Raji (cell line): Measurements from ENCODE around the gene KRTAP8-1.

Experiments
- POLR2A ChIP-seq: IDR thresholded peaks from 2 replicates; pipeline ENCODE4 v1.6.1; 2011; ENCODE audit warnings: low read depth, low read length, control low read depth; ENCODE audit not compliant: insufficient read depth

The KRTAP8-1 gene, protein sequence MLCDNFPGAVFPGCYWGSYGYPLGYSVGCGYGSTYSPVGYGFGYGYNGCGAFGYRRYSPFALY

DNA sequence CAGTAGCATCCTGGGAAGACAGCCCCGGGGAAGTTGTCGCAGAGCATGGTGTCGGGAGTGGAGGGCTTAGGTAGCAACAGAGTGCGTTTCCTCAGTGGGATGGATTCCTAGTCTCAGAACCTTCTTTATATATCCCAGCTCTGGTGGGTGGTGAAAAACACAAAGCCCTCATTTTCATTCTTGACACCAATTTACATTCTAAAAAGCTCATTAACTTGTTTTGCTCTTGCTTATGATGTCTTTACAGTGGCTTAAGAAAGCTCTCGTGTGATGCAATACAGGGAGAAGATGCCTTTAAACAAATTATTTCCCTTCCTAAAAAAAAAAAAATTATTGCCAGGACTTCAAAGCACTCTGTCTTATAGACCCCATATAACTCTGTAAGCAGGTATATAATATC is at the start of gene KRTAP8-1:
TSS of gene KRTAP8-1 (minus strand) at position 101 of the 400 bp plus-strand sequence. CDS start at position 47, 54 bp downstream.
- no peak for TF ChIP-seq POLR2A

DNA sequence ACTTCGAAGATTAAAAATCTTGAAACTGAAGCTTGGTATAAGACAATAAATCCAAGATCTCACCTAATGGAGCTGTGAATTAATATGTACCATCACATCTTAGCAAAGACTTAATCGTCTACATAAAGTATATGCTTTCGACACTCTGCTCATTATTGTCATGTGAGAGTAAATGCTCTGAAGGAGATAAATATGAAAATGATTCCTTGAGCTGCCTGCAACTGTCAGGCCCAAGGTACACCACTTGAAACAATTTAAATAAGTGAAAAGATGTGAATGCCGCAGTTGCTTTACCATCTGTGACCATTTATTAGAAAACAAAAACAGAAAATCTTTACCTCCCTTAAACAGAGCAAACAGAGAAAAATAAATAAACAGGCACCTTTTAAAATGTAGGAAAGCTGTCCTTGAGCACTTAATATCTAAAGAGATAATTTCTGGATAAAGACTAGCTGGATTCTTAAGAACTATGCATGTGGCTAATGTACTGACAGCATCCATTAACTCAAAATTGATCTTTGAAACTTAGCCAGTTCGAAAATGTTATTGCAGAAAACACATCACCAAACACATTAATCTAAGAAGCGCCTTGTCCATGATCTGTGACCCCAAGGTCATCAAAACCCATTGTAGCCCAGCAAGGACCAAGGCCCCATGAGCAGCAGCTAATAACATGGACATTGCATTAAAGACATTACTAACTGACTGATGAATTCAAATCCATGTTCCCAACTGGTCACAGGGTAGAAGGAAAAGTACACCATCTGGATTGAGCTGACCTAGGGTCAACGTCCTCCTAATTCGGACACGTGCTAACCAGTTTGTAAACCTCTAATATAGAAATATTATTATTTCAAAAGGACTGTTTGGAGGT is 34.8 kb upstream of the KRTAP8-1 start:
- no peak for TF ChIP-seq POLR2A

DNA sequence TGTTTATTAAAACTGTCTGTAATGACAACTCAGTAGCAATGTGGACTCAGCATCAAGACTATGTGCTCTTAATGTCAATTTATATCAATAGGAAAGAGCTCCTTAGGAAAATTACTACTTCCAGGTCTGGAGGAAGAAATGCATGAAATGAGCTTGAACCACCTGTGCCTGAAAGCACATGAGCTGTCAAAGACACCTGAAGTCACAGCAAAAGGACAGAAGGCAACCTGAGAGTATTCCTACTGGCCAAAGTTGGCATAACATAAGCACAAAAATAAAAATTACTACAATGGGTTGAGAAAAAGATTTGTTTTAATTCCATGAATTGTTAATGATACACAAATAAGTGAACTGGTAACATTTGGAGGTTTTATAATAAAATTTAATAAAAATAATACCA is 29.9 kb upstream of the KRTAP8-1 start:
- TF ChIP-seq POLR2A = no peak

DNA sequence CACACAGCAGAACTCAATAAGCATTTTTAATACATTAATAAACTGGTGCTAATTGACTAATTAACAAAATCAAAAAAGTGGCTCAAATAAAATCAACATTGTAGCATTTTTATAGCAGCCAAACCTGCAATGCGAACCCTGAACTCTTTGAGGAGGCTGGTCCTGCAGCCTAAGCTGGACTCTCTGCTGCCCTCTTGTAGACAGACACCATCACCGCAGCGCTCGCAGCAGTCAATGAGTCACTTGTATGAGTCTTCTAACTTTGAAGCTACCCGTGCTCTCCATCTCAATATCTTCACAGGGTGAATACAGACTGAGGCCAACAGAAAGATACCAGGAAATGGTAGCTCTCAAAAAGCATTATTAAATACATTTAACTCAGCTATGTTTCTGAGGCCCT is 26.2 kb upstream of the KRTAP8-1 start:
- TF ChIP-seq POLR2A = no peak

DNA sequence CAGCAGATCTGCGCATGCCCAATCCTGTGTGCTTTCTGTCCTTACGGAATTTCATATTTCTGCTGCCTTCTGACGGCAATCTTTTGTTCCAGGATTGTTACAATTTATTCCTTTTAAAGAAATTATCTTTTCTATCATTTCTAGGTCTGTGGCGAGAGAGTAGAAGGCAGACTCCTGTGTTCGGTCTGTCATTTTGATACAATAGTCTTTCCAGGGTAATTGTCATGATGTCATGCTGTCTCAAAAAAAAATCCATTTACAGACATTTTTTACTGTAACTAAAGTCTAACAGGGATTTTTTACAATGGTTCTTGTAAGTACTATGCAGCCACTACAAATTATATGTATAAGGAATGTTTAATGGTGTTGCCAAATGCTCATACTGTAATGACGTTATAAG is 25.5 kb upstream of the KRTAP8-1 start:
- TF ChIP-seq POLR2A = no peak

DNA sequence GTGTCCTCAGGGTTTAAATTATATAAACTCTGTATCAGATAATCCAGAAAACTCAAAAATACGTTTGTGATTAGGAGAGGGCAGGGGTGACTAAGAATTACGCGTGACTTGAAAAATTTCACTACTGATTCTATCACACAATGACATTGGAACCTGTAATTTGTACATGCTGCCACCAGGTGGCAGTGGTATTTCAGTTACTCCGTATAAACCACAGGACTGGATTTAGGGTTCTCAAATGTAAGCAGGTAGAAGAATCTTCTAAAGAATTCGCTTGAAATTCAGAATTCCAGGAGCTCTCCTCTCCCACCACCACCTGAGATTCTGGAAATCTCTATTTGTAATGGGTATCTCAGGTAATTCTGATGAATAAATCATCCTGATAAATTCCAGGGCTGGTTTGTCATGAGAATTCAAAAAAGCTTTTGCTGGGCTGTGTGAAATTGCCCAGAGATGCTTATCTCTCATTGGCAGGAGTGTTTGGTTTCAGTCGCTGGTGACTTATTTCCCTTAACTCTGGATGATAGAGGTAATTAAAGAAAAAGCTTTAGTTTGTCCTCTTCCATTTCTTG is 18.2 kb upstream of the KRTAP8-1 start:
- no peak for TF ChIP-seq POLR2A

DNA sequence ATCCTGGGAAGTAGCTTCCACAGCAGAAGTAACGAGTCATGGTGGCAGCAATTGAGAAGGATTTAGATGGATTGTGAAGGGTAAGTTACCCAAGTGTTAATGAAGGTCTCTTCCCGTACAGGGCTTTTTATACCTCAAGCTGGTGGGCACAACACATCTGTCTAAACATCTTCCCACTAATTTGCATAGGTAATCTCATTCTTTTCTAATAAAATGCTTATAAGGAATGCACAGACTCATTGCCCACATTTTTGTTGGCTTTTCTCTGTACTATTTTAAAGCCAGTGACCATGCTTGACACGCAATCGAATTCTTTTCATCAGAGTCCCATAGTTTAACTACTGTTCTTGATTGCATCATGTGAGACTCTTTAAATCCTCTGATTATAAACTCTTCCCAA is 16.6 kb upstream of the KRTAP8-1 start, which contains the start of gene KRTAP7-1:
TSS of gene KRTAP7-1 (minus strand) at position 101 of the 400 bp plus-strand sequence. CDS start at position 40, 61 bp downstream.
- TF ChIP-seq POLR2A = no peak

DNA sequence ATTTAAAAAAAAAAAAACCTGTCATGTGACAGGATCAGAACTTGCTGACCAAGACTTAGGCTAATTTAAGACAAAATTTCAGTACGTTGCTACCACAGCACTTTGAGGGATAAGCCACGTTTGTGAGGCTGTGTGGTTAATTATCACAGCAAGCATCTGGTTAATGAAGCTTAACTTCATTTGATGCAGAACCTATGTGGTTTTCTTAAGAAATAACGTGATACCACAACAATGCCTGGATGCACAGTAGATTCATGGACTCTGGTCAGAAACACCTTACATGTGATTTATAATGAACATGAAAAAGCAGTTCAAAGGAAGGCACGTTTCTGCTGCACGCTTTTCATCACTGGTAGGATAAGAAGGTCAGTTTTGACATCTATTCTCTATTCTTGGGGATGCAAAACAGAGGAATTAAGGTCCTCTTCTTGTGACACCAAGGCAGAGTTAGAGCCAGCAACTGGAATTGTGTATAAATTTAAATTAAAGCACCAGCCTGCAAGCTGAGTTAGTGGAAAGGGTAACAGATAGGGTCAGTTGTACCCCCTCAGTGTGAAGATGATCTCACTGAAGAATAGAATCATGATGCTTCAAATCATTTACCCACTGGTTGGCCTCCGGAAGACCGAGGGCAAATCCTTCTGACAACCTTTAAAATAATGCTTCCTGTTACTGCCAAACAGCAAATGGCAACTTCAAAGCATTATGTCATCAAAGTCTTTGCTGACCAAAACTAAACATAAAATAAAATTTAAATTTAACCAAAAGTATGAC is 6.0 kb upstream of the KRTAP8-1 start:
- TF ChIP-seq POLR2A = no peak

DNA sequence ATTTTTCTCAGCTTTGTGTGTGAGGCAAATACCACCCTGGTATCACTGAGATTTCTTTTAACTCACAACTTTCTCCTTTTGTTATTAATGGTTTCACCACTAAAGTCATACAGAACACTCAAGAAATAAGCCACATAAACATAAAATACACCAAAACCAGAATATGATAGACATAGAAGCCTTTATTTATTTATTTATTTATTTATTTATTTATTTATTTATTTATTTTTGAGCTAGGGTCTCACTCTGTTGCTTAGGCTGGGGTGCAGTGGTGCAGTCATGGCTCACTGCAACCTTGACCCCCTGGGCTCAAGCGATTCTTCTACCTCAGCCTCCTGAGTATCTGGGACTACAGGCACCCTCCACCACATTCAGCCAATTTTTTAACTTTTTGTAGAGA is 12.5 kb downstream of the KRTAP8-1 start:
- no peak for TF ChIP-seq POLR2A

DNA sequence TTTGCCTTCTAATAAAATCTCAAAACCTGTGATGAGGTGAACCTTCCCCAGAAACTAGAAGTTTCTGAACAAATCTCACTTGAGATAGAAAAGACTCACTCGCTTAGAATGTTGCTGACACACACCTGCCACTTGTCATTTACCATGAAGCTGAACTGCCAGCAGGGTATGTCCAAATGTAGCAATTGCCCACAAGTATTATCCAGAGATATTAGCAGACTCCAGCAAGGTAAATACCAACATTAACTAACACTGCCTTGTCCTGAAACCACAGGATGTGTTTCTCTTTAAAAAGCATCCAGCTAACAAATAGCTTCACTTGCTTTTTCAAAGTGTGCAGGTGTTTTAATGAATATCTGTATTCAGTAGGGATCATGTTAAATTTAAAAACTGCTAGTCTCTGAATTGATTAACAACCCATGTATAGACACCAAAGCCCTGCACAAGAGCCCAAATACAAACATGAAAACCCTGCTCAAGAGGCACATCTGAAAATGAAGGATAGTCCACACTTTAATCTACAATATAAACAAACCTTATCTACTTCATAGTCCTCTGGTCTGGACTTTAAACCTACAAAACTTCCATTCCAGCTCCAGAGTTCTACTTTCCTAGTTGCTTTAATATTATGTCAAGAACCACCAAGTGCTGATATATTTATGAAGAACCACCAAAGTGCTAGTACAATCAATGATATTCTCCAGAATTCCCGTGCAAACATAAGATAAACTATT is 19.3 kb downstream of the KRTAP8-1 start:
- no peak for TF ChIP-seq POLR2A

DNA sequence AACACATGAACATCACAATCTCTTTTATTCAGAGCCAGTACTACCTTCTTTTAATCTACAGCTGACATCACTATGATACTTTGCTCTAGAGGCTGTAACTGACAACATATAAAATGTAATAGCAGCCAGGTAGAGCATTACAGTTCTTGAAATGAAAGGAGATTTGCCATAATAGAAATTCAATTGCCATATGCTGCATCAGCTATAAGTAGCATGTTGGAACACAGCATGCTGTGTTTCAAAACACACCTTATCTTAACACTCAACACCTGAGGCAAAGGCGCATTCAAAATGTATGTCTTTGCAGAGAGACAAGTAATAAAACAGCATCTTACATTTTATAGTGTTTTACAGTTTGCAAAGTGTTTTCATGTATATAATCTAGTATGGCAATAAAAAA is 33.8 kb downstream of the KRTAP8-1 start:
- no peak for TF ChIP-seq POLR2A

DNA sequence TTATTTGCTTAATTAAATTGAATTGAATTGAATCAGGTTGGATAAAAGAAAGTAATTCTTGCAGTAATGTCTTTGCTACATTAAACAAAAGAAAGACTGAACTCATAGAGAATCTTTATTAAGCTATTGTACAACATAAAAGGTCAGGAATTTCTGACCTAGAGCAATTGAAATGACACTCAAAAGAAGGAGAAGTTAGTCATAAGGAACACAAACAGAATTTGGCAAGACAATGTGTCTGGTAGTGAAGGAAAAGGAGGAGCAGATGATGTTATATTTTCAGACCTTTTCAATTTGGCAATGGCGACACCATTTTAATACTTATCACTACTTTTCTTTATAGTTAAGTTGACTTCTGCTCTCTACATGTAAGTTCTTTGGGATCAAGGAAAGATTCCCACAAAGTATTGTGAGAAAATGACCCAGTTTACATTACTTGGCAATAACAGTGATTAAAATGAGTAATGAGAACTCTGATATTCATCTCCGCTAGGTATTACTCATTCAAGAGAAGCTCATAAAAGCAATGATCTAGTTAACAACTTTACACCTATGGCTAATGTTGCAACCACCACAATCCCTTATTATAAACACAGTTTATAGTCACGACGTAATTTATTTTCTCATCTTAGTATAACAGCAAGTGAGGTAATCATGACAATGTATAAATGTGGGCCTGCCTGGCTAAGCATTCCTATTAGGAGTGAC is 43.2 kb downstream of the KRTAP8-1 start:
- no peak for TF ChIP-seq POLR2A
